ENCODE measurements around the gene CERS4. TPM values are rescaled to one million over a fixed set of nuclear protein-coding genes. Genes with fewer than 3 reads are reported as not detected.
"Not testable (repeated sequence)": the region's sequence is repeated elsewhere in the genome, so short reads cannot be mapped to it uniquely, and the experiment has no call there.

Gene CERS4
- polyA plus RNA-seq, 4 donors, result 33.5 to 53.5 (median 49.1) TPM

DNA sequence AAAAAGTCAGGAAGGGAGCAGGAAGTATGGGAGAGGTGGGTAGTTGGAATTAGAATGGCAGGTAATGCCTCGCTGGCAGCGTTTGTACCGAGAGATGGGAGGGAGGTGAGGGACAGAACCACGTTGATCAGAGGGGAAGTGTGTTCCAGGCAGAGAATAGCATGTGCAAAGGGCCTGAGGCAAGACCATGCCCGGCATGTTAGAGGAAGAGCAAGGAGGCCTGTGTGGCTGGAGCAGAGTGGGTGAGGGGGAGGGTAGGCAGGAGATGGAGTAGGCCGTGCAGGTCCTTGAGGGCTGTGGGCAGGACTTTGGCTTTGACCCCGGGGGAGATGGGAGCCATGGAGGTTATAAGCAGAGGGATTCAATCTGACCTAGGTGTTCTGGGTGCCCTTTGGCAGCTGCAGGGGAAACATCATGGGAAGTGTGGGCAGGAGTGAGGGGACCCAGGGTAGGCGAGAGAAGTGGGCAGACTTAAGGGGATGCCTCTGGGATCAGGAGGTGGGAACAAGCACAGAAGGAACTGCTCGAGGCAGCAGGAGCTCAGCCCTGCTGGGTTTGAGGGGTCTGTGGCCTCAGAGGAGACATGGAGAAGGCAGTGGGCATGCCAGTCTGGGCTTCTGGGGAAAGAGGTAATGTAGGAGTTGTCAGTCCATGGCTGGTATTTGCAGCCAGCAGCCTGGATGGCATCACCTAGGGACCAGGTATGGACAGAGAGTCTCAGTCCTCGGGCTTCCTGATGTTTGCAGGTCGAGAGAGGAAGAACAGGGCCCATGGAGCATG, 50.2 kb downstream of the CERS4 start:
- no peak for DNase-seq (ENCODE audit: low read depth in 4 of 4, low spot score in 2 of 4)

DNA sequence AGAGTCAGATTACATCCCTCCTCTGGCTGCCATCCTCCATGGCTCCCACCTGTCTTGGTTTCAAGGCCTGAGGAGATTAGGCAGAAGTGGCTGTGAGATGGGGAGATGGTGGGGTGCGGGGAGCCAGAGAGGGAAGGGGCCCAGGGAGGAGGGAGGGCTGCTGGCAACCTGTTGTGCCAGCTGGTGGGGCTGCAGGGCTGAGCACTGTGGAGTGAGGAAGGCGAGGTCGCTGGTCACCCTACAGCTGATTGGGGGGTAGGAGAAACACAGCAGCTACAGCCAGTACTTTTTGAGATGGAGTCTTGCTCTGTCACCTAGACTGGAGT, 50.7 kb downstream of the CERS4 start:
- no peak for DNase-seq (ENCODE audit: low read depth in 4 of 4, low spot score in 2 of 4)

DNA sequence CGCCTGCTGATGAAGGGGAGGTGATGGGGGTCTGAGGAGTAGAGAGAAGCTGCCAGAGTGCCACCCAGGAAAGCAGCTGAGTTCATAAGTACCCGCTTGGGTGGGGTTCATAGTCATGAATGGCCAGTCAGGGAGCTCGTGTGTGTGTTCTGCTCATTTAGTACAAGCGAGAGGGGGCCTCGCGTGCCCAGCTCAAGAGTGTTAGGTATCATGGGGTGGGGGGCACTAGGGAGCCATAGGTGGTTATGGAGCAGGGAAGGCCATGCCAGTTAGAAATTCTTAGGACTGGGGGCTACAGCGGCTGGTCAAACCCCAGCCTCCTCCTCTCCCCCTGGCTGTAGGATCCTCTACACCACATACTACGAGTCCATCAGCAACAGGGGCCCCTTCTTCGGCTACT, 52.2 kb downstream of the CERS4 start:
- no peak for DNase-seq (ENCODE audit: low read depth in 4 of 4, low spot score in 2 of 4)

DNA sequence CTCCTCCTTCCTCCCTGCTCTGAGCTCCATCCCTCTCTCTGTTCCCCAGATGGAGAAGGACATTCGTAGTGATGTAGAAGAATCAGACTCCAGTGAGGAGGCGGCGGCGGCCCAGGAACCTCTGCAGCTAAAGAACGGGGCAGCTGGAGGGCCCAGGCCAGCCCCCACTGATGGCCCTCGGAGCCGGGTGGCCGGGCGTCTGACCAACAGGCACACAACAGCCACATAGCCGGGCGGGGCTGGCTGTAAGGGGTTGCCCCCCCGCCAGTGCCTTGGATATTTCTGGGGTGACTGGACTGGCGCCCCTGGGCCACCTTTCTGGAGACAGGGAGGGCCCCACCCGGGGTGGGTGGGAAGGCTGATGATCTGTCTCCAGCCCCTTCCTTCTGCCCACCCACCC, 52.7 kb downstream of the CERS4 start:
- DNase-seq (ENCODE audit: low read depth in 4 of 4, low spot score in 2 of 4), result no peak

DNA sequence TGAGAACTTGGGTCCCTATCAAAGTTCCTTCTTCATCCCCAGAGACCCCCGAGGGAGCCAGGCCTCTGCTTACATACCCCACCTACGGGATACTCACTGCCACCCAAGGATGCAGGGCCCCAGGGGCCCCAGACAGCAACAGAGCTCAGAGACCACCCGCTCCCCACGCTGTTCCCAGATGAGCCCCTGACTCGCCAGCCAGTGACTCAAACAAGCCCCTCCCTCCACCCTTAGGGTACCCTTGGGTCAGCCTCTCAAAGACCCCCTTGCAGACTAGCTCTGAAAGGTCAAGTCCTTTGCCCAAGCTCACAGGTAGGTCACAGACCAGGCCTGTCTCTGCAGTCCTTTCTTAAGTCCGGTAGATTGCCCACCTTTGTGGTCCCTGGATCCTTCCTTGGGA, 53.3 kb downstream of the CERS4 start:
- no peak for DNase-seq (ENCODE audit: low read depth in 4 of 4, low spot score in 2 of 4)

DNA sequence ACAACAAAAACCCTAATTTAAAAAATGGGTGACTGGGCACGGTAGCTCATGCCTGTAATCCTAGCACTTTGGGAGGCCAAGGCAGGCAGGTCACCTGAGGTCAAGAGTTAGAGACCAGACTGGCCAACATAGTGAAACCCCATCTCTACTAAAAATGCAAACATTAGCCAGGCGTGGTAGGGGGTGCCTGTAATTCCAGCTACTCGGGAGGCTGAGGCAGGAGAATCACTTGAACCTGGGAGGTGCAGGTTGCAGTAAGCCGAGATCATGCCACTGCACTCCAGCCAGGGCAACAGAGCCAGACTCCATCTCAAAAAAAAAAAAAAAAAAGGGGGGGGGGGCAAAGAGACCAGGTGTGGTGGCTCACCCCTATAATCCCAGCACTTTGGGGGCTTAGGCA, 55.1 kb downstream of the CERS4 start:
- DNase-seq (ENCODE audit: low read depth in 4 of 4, low spot score in 2 of 4), result not testable (repeated sequence)

DNA sequence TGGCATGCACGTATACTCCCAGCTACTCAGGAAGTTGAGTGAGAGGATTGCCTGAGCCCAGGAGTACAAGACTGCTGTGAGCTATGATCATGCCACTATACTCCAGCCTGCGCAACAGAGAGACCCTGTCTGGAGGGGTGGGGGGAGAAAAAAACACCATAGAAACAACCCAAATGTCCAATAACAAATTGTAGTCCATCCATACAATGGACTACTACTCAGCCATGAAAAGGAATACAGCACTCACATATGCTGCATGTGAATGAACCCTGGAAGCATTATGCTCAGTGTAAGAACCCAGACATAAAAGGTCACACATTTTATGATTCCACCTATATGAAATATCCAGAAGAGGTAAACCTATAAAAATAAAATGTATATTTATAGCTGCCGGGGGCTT, 56.7 kb downstream of the CERS4 start:
- DNase-seq (ENCODE audit: low read depth in 4 of 4, low spot score in 2 of 4), result no peak

DNA sequence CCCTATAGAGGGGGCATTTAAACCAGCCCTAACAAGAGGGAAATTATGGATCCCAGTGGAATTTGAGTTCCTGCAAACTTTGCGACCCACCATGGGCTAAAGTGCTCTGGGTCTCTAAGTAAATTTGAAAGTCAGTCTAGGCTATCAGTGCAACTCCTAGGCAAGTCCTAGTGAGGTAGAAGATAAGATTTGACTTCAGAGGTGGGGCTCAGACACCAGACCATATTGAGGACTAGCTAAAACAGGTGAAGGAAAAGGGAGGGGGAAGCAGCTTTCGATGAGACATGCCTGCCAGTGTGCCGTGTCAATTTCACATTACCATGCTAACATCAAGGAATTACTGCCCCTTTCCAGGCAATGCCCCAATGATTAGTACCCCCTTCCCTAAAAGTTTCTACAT, 60.6 kb downstream of the CERS4 start:
- DNase-seq (ENCODE audit: low read depth in 4 of 4, low spot score in 2 of 4), result no peak

DNA sequence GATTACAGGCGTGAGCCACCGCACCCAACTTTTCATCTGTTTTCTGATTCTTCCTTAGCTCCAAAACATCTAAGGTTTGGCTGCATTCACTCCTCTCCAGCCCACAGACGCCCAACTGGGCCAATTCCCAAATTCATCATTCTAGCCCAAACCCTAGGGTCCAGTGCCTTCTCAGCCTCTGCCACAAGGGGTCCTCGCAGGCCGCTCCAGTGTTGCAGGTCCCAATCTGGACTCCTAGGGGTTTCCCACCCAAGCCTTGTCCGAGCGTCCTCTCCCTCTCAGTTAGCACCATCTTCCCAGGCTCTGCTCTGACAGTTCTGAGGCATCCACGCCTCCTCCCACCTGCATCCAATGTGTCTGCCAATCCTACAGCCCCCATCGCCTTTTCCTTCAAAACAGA, 67.3 kb downstream of the CERS4 start:
- DNase-seq (ENCODE audit: low read depth in 4 of 4, low spot score in 2 of 4), result not testable (repeated sequence)

DNA sequence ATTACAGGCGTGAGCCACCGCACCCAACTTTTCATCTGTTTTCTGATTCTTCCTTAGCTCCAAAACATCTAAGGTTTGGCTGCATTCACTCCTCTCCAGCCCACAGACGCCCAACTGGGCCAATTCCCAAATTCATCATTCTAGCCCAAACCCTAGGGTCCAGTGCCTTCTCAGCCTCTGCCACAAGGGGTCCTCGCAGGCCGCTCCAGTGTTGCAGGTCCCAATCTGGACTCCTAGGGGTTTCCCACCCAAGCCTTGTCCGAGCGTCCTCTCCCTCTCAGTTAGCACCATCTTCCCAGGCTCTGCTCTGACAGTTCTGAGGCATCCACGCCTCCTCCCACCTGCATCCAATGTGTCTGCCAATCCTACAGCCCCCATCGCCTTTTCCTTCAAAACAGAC, 82.2 kb downstream of the CERS4 start:
- not testable (repeated sequence) for DNase-seq (ENCODE audit: low read depth in 4 of 4, low spot score in 2 of 4)

DNA sequence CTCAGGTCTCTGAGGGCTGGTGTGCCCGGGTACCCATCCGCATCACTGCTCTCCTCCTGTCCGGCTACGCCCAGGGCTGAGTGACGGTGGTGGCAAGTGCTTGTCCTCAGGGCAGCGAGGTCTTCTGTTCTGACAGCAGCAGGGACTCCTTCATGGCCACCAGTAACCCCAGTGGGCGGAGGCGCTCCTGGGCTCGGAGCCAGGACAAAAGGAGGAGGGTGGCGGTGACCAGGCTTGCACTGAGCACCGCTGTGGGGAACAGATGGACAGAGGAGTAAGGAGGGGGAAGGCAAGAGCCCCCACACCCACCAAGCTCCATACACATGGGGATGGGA, 93.2 kb downstream of the CERS4 start:
- no peak for DNase-seq (ENCODE audit: low read depth in 4 of 4, low spot score in 2 of 4)

DNA sequence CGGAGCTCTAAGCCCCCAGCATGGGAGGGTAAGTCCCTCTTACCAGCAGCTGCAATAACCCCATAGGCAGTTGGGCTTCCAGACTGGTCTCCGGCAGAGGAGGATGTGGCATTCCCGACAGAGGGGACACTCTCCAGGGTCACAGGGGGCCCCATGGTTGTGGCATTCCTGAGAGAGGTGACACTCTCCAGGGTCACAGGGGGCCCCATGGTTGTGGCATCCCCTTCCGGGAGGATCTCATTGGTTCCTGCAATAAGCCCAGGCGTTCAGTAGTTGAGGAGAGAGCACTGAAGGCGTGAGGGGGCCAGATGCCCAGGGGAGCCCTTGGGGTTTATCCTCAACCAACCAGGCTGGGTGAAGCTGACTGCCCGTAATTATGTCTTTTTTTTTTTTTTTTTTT, 93.6 kb downstream of the CERS4 start:
- no peak for DNase-seq (ENCODE audit: low read depth in 4 of 4, low spot score in 2 of 4)

DNA sequence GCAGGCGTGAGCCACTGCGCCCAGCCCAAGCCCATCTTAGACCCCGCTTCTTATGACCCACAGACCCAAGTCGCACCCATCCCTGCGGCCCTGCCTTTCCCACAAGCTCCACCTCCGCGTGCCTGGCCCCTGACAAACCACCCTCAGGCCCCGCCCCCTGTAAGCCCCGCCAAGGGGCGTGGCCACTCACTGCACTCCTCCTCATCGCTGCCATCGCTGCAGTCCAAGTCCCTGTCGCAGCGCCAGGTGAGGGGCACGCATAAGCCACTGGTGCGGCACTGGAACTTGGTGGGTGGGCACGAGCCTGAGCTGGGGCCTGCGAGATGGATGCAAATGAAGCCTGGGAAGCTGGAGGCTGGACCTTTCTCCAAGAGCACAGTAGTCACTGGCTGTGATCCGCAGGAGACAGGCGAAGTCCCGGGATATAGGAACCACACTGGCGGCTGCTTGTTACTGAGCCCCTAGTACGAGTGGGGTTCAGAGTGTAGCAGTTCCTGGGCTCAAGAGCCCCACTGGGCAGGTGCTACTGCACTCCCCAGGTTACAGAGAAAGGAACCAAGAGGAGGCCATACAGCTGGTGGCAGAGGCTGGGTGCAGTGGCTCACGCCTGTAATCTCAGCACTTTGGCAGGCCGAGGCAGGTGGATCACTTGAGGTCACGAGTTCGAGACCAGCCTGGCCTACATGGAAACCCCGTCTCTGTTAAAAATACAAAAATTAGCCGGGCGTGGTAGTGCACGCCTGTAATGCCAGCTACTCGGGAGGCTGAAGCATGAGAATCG, 95.9 kb downstream of the CERS4 start:
- DNase-seq (ENCODE audit: low read depth in 4 of 4, low spot score in 2 of 4), result no peak

DNA sequence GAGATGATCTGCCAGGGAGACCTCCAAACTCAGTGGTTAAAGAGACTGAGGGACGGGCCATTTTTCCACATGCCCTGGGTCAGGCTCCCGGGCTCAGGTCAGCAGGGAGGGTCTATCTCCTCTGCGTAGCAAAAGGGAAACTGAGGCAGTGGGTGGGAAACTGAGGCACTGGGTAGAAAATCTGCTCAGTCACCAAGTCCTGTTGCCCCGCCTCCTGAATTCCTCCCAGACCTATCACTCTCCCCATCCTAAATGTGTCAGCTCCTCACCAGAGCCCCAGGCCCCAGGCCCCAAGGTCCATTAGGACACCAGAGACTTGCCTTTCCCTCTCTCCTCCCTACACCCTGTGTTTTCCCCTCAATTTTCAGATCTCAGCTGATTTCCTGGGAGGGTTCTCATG, 96.6 kb downstream of the CERS4 start:
- DNase-seq (ENCODE audit: low read depth in 4 of 4, low spot score in 2 of 4), result no peak

DNA sequence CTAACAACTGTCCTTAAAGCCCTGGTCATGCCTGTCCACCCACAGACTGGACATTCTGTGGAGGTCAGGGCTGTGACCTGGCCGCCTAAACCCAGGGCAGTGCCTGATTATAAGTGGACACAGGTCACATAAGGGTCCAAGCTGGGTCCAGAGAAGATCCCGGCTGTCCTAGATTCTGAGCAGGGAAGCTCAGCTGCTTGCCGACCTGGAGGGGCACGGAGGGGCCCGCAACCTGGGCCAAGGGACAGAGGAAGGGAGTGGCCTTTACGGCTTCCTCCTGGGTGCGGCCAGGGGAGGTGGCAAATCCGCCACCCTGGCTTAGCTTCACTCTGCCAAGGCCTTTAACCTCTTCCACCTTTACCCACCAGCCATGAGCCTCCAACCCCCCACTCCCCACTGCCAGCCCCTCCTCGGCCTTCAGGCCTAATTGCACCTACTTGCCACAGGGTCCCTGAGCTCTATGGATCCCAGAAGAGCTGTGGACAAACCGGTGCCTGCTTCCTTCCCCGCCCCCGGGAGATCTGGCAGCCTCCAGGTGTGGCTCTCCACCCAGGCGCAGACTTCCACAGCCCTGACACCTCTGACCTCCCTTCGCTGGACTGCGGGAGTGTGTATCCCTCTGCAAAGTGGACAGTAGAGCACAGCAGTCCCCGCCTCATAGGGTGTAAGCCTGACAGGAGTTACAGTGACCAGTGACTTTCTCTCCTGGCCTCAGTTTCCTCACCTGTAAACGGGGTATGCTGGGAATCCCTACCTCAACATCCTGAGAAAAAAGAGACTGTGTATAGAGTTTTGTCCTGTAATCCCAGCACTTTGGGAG, 97.3 kb downstream of the CERS4 start:
- no peak for DNase-seq (ENCODE audit: low read depth in 4 of 4, low spot score in 2 of 4)

DNA sequence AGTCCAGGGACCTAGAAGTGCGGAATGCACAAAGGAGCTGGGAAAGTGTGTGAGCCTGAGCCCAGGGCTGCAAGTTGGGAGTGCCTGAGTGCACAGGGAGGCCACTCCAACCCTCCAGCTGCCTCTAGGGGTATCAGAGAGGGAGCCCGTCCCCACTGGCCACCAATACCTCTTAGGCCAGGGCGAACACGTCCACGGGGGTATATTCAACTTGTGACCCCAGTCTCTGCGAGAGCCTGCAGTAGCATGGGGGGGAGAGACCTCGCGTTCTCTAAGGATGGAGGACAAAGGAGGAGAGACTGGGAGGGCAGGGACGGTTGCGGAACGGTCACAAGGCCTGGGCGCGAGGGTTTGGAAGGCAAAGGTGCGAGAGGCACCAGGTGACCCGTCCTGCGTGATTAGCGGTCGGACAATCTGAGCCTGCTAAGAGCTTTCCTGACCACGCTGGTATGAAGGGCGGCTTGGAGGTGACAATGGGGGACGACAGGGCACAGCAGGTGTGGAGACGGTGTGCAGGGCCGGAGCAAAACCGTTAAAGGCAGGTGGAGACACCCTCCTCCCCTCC, 98.3 kb downstream of the CERS4 start:
- DNase-seq (ENCODE audit: low read depth in 4 of 4, low spot score in 2 of 4), result peak in 1 of 4 donors; percentile 16

DNA sequence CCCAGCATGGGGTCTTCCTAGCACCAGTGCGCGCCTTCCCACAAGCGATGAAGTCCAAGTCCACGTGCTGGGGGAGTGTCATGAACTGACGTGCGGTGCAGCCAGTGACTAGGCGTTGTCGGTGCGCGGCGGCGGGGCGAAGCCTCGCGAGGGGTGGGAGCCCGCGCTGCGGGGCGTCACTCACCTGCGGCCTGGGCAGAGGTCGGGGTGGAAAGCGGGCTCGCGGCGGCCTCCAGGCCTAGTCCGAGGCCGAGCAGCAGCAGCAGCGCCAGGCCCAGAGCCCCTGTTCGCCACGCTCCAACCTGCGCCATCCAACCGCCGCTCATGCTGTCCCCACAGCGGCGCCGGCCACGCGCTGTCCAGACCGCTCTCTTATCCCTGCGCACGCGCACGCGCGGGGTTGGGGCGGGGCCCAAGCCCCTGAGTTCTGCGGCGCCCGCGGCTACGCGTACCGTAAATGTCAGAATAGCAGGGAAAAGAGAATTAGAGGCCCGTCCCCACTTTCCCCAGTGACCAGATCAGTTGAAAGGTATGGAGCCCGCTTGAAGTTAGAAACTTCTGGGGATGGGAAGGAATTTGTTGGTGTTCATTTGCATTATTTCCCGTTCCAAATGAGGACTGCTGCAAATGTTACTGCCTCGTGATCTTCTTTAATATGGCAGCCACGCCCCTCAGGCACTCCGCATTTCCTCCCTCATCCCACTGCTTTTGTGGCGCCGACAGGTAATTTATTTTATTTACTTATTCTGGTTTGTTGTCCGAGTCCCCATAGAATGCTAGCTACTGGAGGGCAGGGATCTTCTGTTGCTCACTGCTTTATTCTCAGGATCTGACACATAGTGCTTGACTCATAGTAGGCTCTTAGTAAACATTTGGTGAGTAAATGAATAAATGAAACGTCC, 99.0 kb downstream of the CERS4 start, which contains the start of gene CD320:
Gene CD320 (minus strand): TSS at position 394 of the 902 bp plus-strand sequence. CDS start 68 bp downstream, at position 326.
- peak; percentile 77 to 91 (median 84) for DNase-seq (ENCODE audit: low read depth in 4 of 4, low spot score in 2 of 4)

DNA sequence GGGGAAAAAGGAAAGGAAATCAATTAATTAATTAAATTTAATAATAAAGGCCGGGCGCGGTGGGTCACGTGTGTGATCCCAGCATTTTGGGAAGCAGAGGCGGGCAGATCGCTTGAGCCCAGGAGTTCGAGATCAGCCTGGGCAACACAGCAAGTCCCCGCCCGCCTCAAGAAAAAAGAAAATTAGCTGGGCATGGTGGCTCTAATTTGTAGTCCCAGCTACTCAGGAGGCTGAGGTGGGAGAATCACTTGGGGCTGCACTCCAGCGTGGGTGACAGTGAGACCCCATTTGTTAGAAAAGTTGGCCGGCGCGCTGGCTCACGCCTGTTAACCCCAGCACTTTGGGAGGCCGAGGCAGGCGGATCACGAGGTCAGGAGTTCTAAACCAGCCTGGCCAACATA, 99.7 kb downstream of the CERS4 start:
- DNase-seq (ENCODE audit: low read depth in 4 of 4, low spot score in 2 of 4), result no peak

DNA sequence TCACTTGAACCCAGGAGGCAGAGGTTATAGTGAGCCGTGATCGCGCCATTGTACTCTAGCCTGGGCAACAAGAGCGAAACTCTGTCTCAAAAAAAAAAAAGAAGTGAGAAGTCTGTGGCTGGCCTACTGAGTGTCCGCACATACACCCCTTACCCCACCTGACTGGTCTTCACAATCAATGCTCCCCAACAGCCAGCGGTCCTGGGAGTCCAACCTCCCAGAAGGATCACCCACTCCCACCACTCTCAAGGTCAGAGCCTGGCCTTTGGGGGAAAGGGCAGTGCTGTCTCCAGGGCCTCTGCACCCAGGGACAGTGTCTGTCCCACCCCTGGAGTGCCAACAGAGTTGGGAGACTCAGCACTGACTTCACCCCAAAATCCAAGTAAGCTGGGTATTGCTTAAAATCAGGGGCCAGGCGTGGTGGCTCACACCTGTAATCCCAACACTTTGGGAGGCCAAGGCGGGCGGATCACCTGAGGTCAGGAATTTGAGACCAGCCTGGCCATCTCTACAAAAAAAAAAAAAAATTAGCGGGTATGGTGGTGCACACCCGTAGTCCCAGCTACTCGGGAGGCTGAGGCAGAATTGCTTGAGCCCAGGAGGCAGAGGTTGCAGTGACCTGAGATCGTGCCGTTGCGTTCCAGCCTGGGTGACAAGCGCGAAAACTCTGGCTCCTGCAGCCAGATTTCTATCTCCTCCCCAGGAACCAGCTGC, 101.3 kb downstream of the CERS4 start:
- no peak for DNase-seq (ENCODE audit: low read depth in 4 of 4, low spot score in 2 of 4)
